CD4-positive, CD25-positive, alpha-beta regulatory T cell (primary cell): ENCODE results near the gene PRDM16. TPM values are rescaled to one million over a fixed set of nuclear protein-coding genes. Genes with fewer than 3 reads are reported as not detected.

ENCODE experiments used
- ATAC-seq, 2 donors: fragments of 150-1000 bp; cut with Tn5 transposase; one replicate each; pipeline ENCODE4 v1.10.0; 2021; ENCODE audit warnings: low read depth in 2 of 2, moderate number of reproducible peaks in 2 of 2, moderate library complexity in 1 of 2
- DNase-seq, 3 donors: peaks; one replicate each; pipeline versions ENCODE4 v3.0.0 to v3.0.0-alpha.2; 2012 to 2022; ENCODE audit warnings: mixed read lengths in 1 of 3
- H3K27ac ChIP-seq: one replicate; pipeline ENCODE4 v1.7.0; 2013; ENCODE audit warnings: mild to moderate bottlenecking, low read length; ENCODE audit not compliant: insufficient read depth, poor library complexity, severe bottlenecking
- H3K27me3 ChIP-seq: one replicate; pipeline ENCODE4 v1.7.0; 2013; ENCODE audit warnings: low read length; ENCODE audit not compliant: control insufficient read depth, insufficient read depth
- H3K36me3 ChIP-seq: one replicate; pipeline ENCODE4 v1.7.0; 2013; ENCODE audit warnings: mild to moderate bottlenecking, low read length, moderate library complexity; ENCODE audit not compliant: control insufficient read depth, insufficient read depth
- H3K4me1 ChIP-seq: 2 replicates; pipeline ENCODE4 v1.7.0; 2013; ENCODE audit warnings: mild to moderate bottlenecking, low read length; ENCODE audit not compliant: insufficient read depth, control insufficient read depth, poor library complexity, severe bottlenecking
- H3K4me3 ChIP-seq: one replicate; pipeline ENCODE4 v1.7.0; 2013; ENCODE audit warnings: low read depth, mild to moderate bottlenecking, low read length, moderate library complexity
- H3K9me3 ChIP-seq, 2 experiments: 1 replicate in 1 of 2; 2 replicates in 1 of 2; pipeline ENCODE4 v1.7.0; 2013; ENCODE audit warnings: low read length in 2 of 2, mild to moderate bottlenecking in 1 of 2, moderate library complexity in 1 of 2; ENCODE audit not compliant: control insufficient read depth in 2 of 2
- H3K27ac Mint-ChIP-seq, 3 donors: one replicate each; pipeline ENCODE4 v1.8.0; 2020 to 2022; ENCODE audit warnings: mild to moderate bottlenecking in 3 of 3, mixed read lengths in 3 of 3, moderate library complexity in 2 of 3
- H3K27me3 Mint-ChIP-seq: one replicate; pipeline ENCODE4 v1.8.0; 2022; ENCODE audit warnings: mild to moderate bottlenecking, mixed read lengths
- H3K36me3 Mint-ChIP-seq: one replicate; pipeline ENCODE4 v1.8.0; 2020; ENCODE audit warnings: mixed read lengths
- H3K4me1 Mint-ChIP-seq, 4 donors: one replicate each; pipeline ENCODE4 v1.8.0; 2020 to 2022; ENCODE audit warnings: mixed read lengths in 4 of 4, mild to moderate bottlenecking in 1 of 4
- H3K4me3 Mint-ChIP-seq, 4 donors: one replicate each; pipeline ENCODE4 v1.8.0; 2020 to 2022; ENCODE audit warnings: mild to moderate bottlenecking in 4 of 4, mixed read lengths in 4 of 4, moderate library complexity in 3 of 4
- H3K9me3 Mint-ChIP-seq, 7 donors: one replicate each; pipeline ENCODE4 v1.8.0; 2020 to 2022; ENCODE audit warnings: mixed read lengths in 7 of 7, mild to moderate bottlenecking in 3 of 7, moderate library complexity in 2 of 7
- polyA plus RNA-seq, 4 donors: library from polyadenylated mRNA; unstranded; fragments of 300-500 nt; fragmentation: Illumina TruSeq; gene quantifications; one replicate each; pipeline ENCODE4 v1.2.3, GENCODE V29; 2021
- total RNA-seq: library from RNA; stranded (reverse); gene quantifications from one replicate; pipeline ENCODE4 v1.2.3, GENCODE V29; 2022

The PRDM16 gene
- total and polyA plus RNA-seq, 5 donors from 2014 or later, result 0.27 TPM; not detected in 4

GRCh38 chr1:3399732-3400131 lies 330.7 kb downstream of the PRDM16 start:
- Mint-ChIP-seq H3K4me1 (no peaks in the 10 kb centered on the region), H3K9me3 (no peaks in the 10 kb centered on the region), H3K27me3 (peaks cover 12% of the 10 kb centered on the region), H3K27ac (no peak overlapping the region), H3K4me3 (no peak overlapping the region), H3K36me3 (no peaks in the 10 kb centered on the region)
- Histone ChIP-seq H3K4me1 (peaks cover 2% of the 10 kb centered on the region), H3K27ac (no peak overlapping the region), H3K27me3 (no peaks in the 10 kb centered on the region), H3K4me3 (no peak overlapping the region), H3K9me3 (no peaks in the 10 kb centered on the region), H3K36me3 (no peaks in the 10 kb centered on the region)
- DNase-seq, result no peak
- ATAC-seq, result no peak

GRCh38 chr1:3401585-3402257 lies 332.7 kb downstream of the PRDM16 start:
- Mint-ChIP-seq H3K4me3 (no peak overlapping the region), H3K27ac (no peak overlapping the region), H3K27me3 (peaks cover 4% of the 10 kb centered on the region), H3K4me1 (no peaks in the 10 kb centered on the region), H3K36me3 (no peaks in the 10 kb centered on the region), H3K9me3 (no peaks in the 10 kb centered on the region)
- no peaks in the 10 kb centered on the region for H3K9me3 ChIP-seq
- DNase-seq (no peak), ATAC-seq (no peak)
- H3K27me3 ChIP-seq, result no peaks in the 10 kb centered on the region
- no peaks in the 10 kb centered on the region for H3K36me3 ChIP-seq
- H3K4me3 ChIP-seq, result no peak overlapping the region
- H3K4me1 ChIP-seq, result no peaks in the 10 kb centered on the region
- H3K27ac ChIP-seq, result no peak overlapping the region

- no peak for DNase-seq
- Histone ChIP-seq H3K4me3 (no peak overlapping the region), H3K36me3 (no peaks in the 10 kb centered on the region), H3K4me1 (no peaks in the 10 kb centered on the region), H3K9me3 (no peaks in the 10 kb centered on the region), H3K27me3 (no peaks in the 10 kb centered on the region), H3K27ac (no peak overlapping the region)
- Mint-ChIP-seq H3K9me3 (no peaks in the 10 kb centered on the region), H3K27me3 (peaks cover 4% of the 10 kb centered on the region), H3K4me3 (no peak overlapping the region), H3K4me1 (no peaks in the 10 kb centered on the region), H3K27ac (no peak overlapping the region), H3K36me3 (no peaks in the 10 kb centered on the region)
- ATAC-seq, result no peak
Observed at GRCh38 chr1:3402258-3403010, 333.4 kb downstream of the PRDM16 start.

- no peaks in the 10 kb centered on the region for H3K36me3 ChIP-seq
- H3K36me3 Mint-ChIP-seq, result no peaks in the 10 kb centered on the region
- no peak for ATAC-seq
Observed at GRCh38 chr1:3403011-3403345, 334.0 kb downstream of the PRDM16 start.

GRCh38 chr1:3403388-3404231 lies 334.6 kb downstream of the PRDM16 start:
- H3K9me3 Mint-ChIP-seq, result no peaks in the 10 kb centered on the region
- no peaks in the 10 kb centered on the region for H3K36me3 Mint-ChIP-seq
- Histone ChIP-seq H3K27ac (no peak overlapping the region), H3K27me3 (no peaks in the 10 kb centered on the region), H3K4me1 (no peaks in the 10 kb centered on the region), H3K4me3 (no peak overlapping the region), H3K9me3 (no peaks in the 10 kb centered on the region), H3K36me3 (no peaks in the 10 kb centered on the region)
- DNase-seq (no peak), ATAC-seq (no peak)
- H3K4me3 Mint-ChIP-seq, result no peak overlapping the region
- H3K27me3 Mint-ChIP-seq, result no peaks in the 10 kb centered on the region
- no peaks in the 10 kb centered on the region for H3K4me1 Mint-ChIP-seq
- no peak overlapping the region for H3K27ac Mint-ChIP-seq

More at GRCh38 chr1:3403011-3403345, 334.0 kb downstream of the PRDM16 start:
- Mint-ChIP-seq H3K27me3 (no peaks in the 10 kb centered on the region), H3K4me1 (no peaks in the 10 kb centered on the region), H3K27ac (no peak overlapping the region), H3K4me3 (no peak overlapping the region), H3K9me3 (no peaks in the 10 kb centered on the region)
- no peaks in the 10 kb centered on the region for H3K4me1 ChIP-seq
- no peak overlapping the region for H3K4me3 ChIP-seq
- no peaks in the 10 kb centered on the region for H3K9me3 ChIP-seq
- H3K27me3 ChIP-seq, result no peaks in the 10 kb centered on the region
- no peak for DNase-seq
- no peak overlapping the region for H3K27ac ChIP-seq

GRCh38 chr1:3404301-3404700 lies 335.3 kb downstream of the PRDM16 start:
- Mint-ChIP-seq H3K4me3 (no peak overlapping the region), H3K27ac (no peak overlapping the region), H3K9me3 (no peaks in the 10 kb centered on the region), H3K27me3 (no peaks in the 10 kb centered on the region), H3K36me3 (no peaks in the 10 kb centered on the region), H3K4me1 (no peaks in the 10 kb centered on the region)
- Histone ChIP-seq H3K27ac (no peak overlapping the region), H3K36me3 (no peaks in the 10 kb centered on the region), H3K27me3 (no peaks in the 10 kb centered on the region), H3K9me3 (no peaks in the 10 kb centered on the region), H3K4me3 (no peak overlapping the region), H3K4me1 (no peaks in the 10 kb centered on the region)
- ATAC-seq (no peak), DNase-seq (no peak)

GRCh38 chr1:3404801-3405200 lies 335.8 kb downstream of the PRDM16 start:
- H3K4me1 Mint-ChIP-seq, result no peaks in the 10 kb centered on the region
- Histone ChIP-seq H3K9me3 (no peaks in the 10 kb centered on the region), H3K36me3 (no peaks in the 10 kb centered on the region), H3K4me3 (no peak overlapping the region), H3K4me1 (no peaks in the 10 kb centered on the region), H3K27me3 (no peaks in the 10 kb centered on the region), H3K27ac (no peak overlapping the region)
- no peak overlapping the region for H3K4me3 Mint-ChIP-seq
- H3K9me3 Mint-ChIP-seq, result no peaks in the 10 kb centered on the region
- H3K36me3 Mint-ChIP-seq, result no peaks in the 10 kb centered on the region
- ATAC-seq (no peak), DNase-seq (no peak)
- H3K27me3 Mint-ChIP-seq, result no peaks in the 10 kb centered on the region
- H3K27ac Mint-ChIP-seq, result no peak overlapping the region
